HUES48 (cell line): Measurements from ENCODE around the gene SUPT4H1.

Experiments used
- H3K27ac ChIP-seq: one replicate; pipeline ENCODE4 v1.7.0; 2013; ENCODE audit warnings: low read depth, low read length, inconsistent platforms
- H3K27me3 ChIP-seq: 2 replicates; pipeline ENCODE4 v1.6.1; 2013; ENCODE audit warnings: mild to moderate bottlenecking, low read length; ENCODE audit not compliant: control insufficient read depth, insufficient read depth
- H3K36me3 ChIP-seq: 2 replicates; pipeline ENCODE4 v1.6.1; 2013; ENCODE audit warnings: low read length; ENCODE audit not compliant: control insufficient read depth, insufficient read depth
- H3K4me1 ChIP-seq: 2 replicates; pipeline ENCODE4 v1.6.1; 2013; ENCODE audit warnings: mild to moderate bottlenecking, low read length; ENCODE audit not compliant: control insufficient read depth, insufficient read depth
- H3K4me3 ChIP-seq: 2 replicates; pipeline ENCODE4 v1.5.1; 2013; ENCODE audit warnings: mild to moderate bottlenecking, low read depth, low read length
- H3K9ac ChIP-seq: 2 replicates; pipeline ENCODE4 v1.6.1; 2013; ENCODE audit warnings: mild to moderate bottlenecking, low read depth, low read length, moderate library complexity
- H3K9me3 ChIP-seq: 2 replicates; pipeline ENCODE4 v1.6.1; 2013; ENCODE audit warnings: low read length; ENCODE audit not compliant: control insufficient read depth, insufficient read depth

Gene SUPT4H1

GRCh38 chr17:58312829-58313228 is 39.2 kb downstream of the SUPT4H1 start:
- Histone ChIP-seq H3K27ac (no peak overlapping the region), H3K27me3 (no peaks in the 10 kb centered on the region), H3K9ac (no peak overlapping the region), H3K36me3 (no peaks in the 10 kb centered on the region), H3K9me3 (no peaks in the 10 kb centered on the region), H3K4me1 (no peaks in the 10 kb centered on the region), H3K4me3 (no peak overlapping the region)

GRCh38 chr17:58312021-58312630 is 39.9 kb downstream of the SUPT4H1 start:
- no peaks in the 10 kb centered on the region for H3K36me3 ChIP-seq
- no peaks in the 10 kb centered on the region for H3K9me3 ChIP-seq
- H3K4me1 ChIP-seq = no peaks in the 10 kb centered on the region
- no peak overlapping the region for H3K27ac ChIP-seq
- no peak overlapping the region for H3K9ac ChIP-seq
- H3K4me3 ChIP-seq = no peak overlapping the region
- no peaks in the 10 kb centered on the region for H3K27me3 ChIP-seq

GRCh38 chr17:58311429-58311894 is 40.5 kb downstream of the SUPT4H1 start:
- Histone ChIP-seq H3K4me1 (no peaks in the 10 kb centered on the region), H3K4me3 (no peak overlapping the region), H3K27ac (no peak overlapping the region), H3K36me3 (no peaks in the 10 kb centered on the region), H3K9ac (no peak overlapping the region), H3K27me3 (no peaks in the 10 kb centered on the region), H3K9me3 (no peaks in the 10 kb centered on the region)

GRCh38 chr17:58310511-58311428 is 41.2 kb downstream of the SUPT4H1 start:
- no peaks in the 10 kb centered on the region for H3K4me1 ChIP-seq
- H3K4me3 ChIP-seq = no peak overlapping the region
- no peak overlapping the region for H3K9ac ChIP-seq
- H3K36me3 ChIP-seq = no peaks in the 10 kb centered on the region
- no peaks in the 10 kb centered on the region for H3K9me3 ChIP-seq
- no peak overlapping the region for H3K27ac ChIP-seq
- no peaks in the 10 kb centered on the region for H3K27me3 ChIP-seq

- Histone ChIP-seq H3K4me3 (no peak overlapping the region), H3K4me1 (no peaks in the 10 kb centered on the region), H3K27ac (no peak overlapping the region), H3K9me3 (no peaks in the 10 kb centered on the region), H3K9ac (no peak overlapping the region), H3K36me3 (no peaks in the 10 kb centered on the region), H3K27me3 (no peaks in the 10 kb centered on the region)
Measured at GRCh38 chr17:58309918-58310259, 42.1 kb downstream of the SUPT4H1 start.

- Histone ChIP-seq H3K27ac (no peak overlapping the region), H3K9ac (no peak overlapping the region), H3K36me3 (no peaks in the 10 kb centered on the region), H3K9me3 (no peaks in the 10 kb centered on the region), H3K27me3 (no peaks in the 10 kb centered on the region), H3K4me3 (no peak overlapping the region), H3K4me1 (no peaks in the 10 kb centered on the region)
Measured at GRCh38 chr17:58308985-58309917, 42.8 kb downstream of the SUPT4H1 start.

- Histone ChIP-seq H3K27me3 (no peaks in the 10 kb centered on the region), H3K9ac (no peak overlapping the region), H3K9me3 (no peaks in the 10 kb centered on the region), H3K27ac (no peak overlapping the region), H3K4me3 (no peak overlapping the region), H3K36me3 (no peaks in the 10 kb centered on the region), H3K4me1 (peaks cover 3% of the 10 kb centered on the region; the same call in 1 of the 2 replicates)
Measured at GRCh38 chr17:58308173-58308984, 43.6 kb downstream of the SUPT4H1 start.

- Histone ChIP-seq H3K9me3 (no peaks in the 10 kb centered on the region), H3K36me3 (no peaks in the 10 kb centered on the region), H3K27me3 (no peaks in the 10 kb centered on the region), H3K4me1 (peaks cover 3% of the 10 kb centered on the region; the same call in 1 of the 2 replicates), H3K27ac (no peak overlapping the region), H3K9ac (no peak overlapping the region), H3K4me3 (no peak overlapping the region)
Measured at GRCh38 chr17:58307468-58308172, 44.4 kb downstream of the SUPT4H1 start.

- Histone ChIP-seq H3K36me3 (no peaks in the 10 kb centered on the region), H3K4me3 (no peak overlapping the region), H3K9ac (no peak overlapping the region), H3K4me1 (peaks cover 3% of the 10 kb centered on the region; the same call in 1 of the 2 replicates), H3K27ac (no peak overlapping the region), H3K27me3 (no peaks in the 10 kb centered on the region), H3K9me3 (no peaks in the 10 kb centered on the region)
Measured at GRCh38 chr17:58306131-58306951, 45.7 kb downstream of the SUPT4H1 start.
